ENCODE measurements around the gene PARP8. TPM values are rescaled to one million over a fixed set of nuclear protein-coding genes. Genes with fewer than 3 reads are reported as not detected.

PARP8 gene
- total RNA-seq, 4 donors from 2014 or later: 3.6 to 26.0 (median 6.1) TPM

- no peaks in the 10 kb centered on the region for H3K36me3 ChIP-seq
- TF ChIP-seq EP300 (IDR thresholded peaks at IDR 0.05; ENCODE audit: low read depth): no peak
- TF ChIP-seq CTCF (IDR thresholded peaks at IDR 0.05): no peak
- no peak for TF ChIP-seq POLR2A (IDR thresholded peaks at IDR 0.05)
- no peak for TF ChIP-seq POLR2AphosphoS5 (IDR thresholded peaks at IDR 0.05)
- in situ Hi-C loops (cut with MboI; ENCODE audit: low pct_ligation_motif_present in 1 of 4, low pct_unique_long_range_greater_than_20kb in 1 of 4, low sequenced_read_pairs in 3 of 4): no loop called here
- no peak overlapping the region for H3K27ac ChIP-seq
- no peak for DNase-seq
- H3K27me3 ChIP-seq: no peaks in the 10 kb centered on the region
- 8 to 48% methylated on average over 2 to 3 of the region's 3 CpGs for WGBS, 2 donors (ENCODE audit: low coverage in 1 of 2)
- H3K9me3 ChIP-seq: no peaks in the 10 kb centered on the region
- no peak overlapping the region for H3K4me3 ChIP-seq
- no peaks in the 10 kb centered on the region for H3K4me1 ChIP-seq
- intact Hi-C loops (cut with DNase I; ENCODE audit: low total_unique reads): no loop called here
Observed at GRCh38 chr5:50856401-50857119, 190.1 kb downstream of the PARP8 start.

GRCh38 chr5:50863534-50864170, 197.2 kb downstream of the PARP8 start:
- intact Hi-C loops (cut with DNase I; ENCODE audit: low total_unique reads) (no loop called here), in situ Hi-C loops (cut with MboI; ENCODE audit: low pct_ligation_motif_present in 1 of 4, low pct_unique_long_range_greater_than_20kb in 1 of 4, low sequenced_read_pairs in 3 of 4) (no loop called here)
- no peak for DNase-seq
- no peak overlapping the region for H3K27ac ChIP-seq
- H3K36me3 ChIP-seq: no peaks in the 10 kb centered on the region
- 66 to 73% methylated on average over 3 of the region's 3 CpGs for WGBS, 2 donors (ENCODE audit: low coverage in 1 of 2)
- no peaks in the 10 kb centered on the region for H3K27me3 ChIP-seq
- TF ChIP-seq EP300 (IDR thresholded peaks at IDR 0.05; ENCODE audit: low read depth): no peak
- no peak for TF ChIP-seq POLR2AphosphoS5 (IDR thresholded peaks at IDR 0.05)
- TF ChIP-seq CTCF (IDR thresholded peaks at IDR 0.05): no peak
- H3K9me3 ChIP-seq: no peaks in the 10 kb centered on the region
- no peak overlapping the region for H3K4me3 ChIP-seq
- no peaks in the 10 kb centered on the region for H3K4me1 ChIP-seq

GRCh38 chr5:50864466-50864865, 198.0 kb downstream of the PARP8 start:
- Histone ChIP-seq H3K4me1 (no peaks in the 10 kb centered on the region), H3K27ac (no peak overlapping the region), H3K9me3 (no peaks in the 10 kb centered on the region), H3K27me3 (no peaks in the 10 kb centered on the region), H3K36me3 (no peaks in the 10 kb centered on the region), H3K4me3 (no peak overlapping the region)
- DNase-seq: no peak
- 38 to 100% methylated on average over 1 to 2 of the region's 2 CpGs for WGBS, 2 donors (ENCODE audit: low coverage in 1 of 2)
- TF ChIP-seq POLR2AphosphoS5 (IDR thresholded peaks at IDR 0.05) (no peak), POLR2A (IDR thresholded peaks at IDR 0.05) (no peak), EP300 (IDR thresholded peaks at IDR 0.05; ENCODE audit: low read depth) (no peak), CTCF (IDR thresholded peaks at IDR 0.05) (no peak)
- in situ Hi-C loops (cut with MboI; ENCODE audit: low pct_ligation_motif_present in 1 of 4, low pct_unique_long_range_greater_than_20kb in 1 of 4, low sequenced_read_pairs in 3 of 4) (no loop called here), intact Hi-C loops (cut with DNase I; ENCODE audit: low total_unique reads) (no loop called here)

- no peak for DNase-seq
- TF ChIP-seq POLR2A (IDR thresholded peaks at IDR 0.05): no peak
- TF ChIP-seq CTCF (IDR thresholded peaks at IDR 0.05): no peak
- TF ChIP-seq EP300 (IDR thresholded peaks at IDR 0.05; ENCODE audit: low read depth): no peak
- no peak for TF ChIP-seq POLR2AphosphoS5 (IDR thresholded peaks at IDR 0.05)
- H3K9me3 ChIP-seq: no peaks in the 10 kb centered on the region
- WGBS, 2 donors (ENCODE audit: low coverage in 1 of 2): 34 to 45% methylated on average over 1 of the region's 1 CpG
- no peaks in the 10 kb centered on the region for H3K27me3 ChIP-seq
- no peak overlapping the region for H3K4me3 ChIP-seq
- H3K27ac ChIP-seq: no peak overlapping the region
- H3K36me3 ChIP-seq: no peaks in the 10 kb centered on the region
- in situ Hi-C loops (cut with MboI; ENCODE audit: low pct_ligation_motif_present in 1 of 4, low pct_unique_long_range_greater_than_20kb in 1 of 4, low sequenced_read_pairs in 3 of 4) (no loop called here), intact Hi-C loops (cut with DNase I; ENCODE audit: low total_unique reads) (no loop called here)
- no peaks in the 10 kb centered on the region for H3K4me1 ChIP-seq
Observed at GRCh38 chr5:50866415-50866814, 200.0 kb downstream of the PARP8 start.
